SK-N-MC (cell line): ENCODE measurements around the gene DNAH17.

Experiments
- DNase-seq: peaks from one replicate; pipeline ENCODE4 v3.0.0-alpha.2; 2011; ENCODE audit warnings: low read depth, low spot score
- H3K27ac ChIP-seq: fragments of 200-600 bp; sonication (generic); 2 replicates; pipeline ENCODE4 v1.5.1; 2016; ENCODE audit warnings: mixed run types
- H3K36me3 ChIP-seq: fragments of 200-600 bp; sonication (generic); 2 replicates; pipeline ENCODE4 v1.6.1; 2017; ENCODE audit warnings: antibody characterized with exemption, low read length, mixed read lengths; ENCODE audit not compliant: insufficient read depth
- H3K4me3 ChIP-seq: fragments of 200-600 bp; sonication (generic); 2 replicates; pipeline ENCODE4 v1.5.1; 2016
- H3K9ac ChIP-seq: fragments of 200-600 bp; sonication (generic); 2 replicates; pipeline ENCODE4 v1.8.0; 2017; ENCODE audit warnings: mixed run types, mixed read lengths; ENCODE audit not compliant: insufficient read length
- H3K9me3 ChIP-seq: fragments of 200-600 bp; sonication (generic); 2 replicates; pipeline ENCODE4 v1.6.1; 2017; ENCODE audit warnings: low read depth, mild to moderate bottlenecking, antibody characterized with exemption, low read length, moderate library complexity, mixed read lengths
- EZH2 ChIP-seq: fragments of 200-600 bp; sonication (generic); IDR thresholded peaks from one replicate; pipeline ENCODE4 v1.6.1; 2017; ENCODE audit warnings: antibody characterized with exemption
- FOXP2 ChIP-seq: optimal IDR thresholded peaks from 2 replicates; pipeline ENCODE3; 2011; ENCODE audit warnings: mild to moderate bottlenecking, moderate library complexity; ENCODE audit not compliant: insufficient read depth; ENCODE audit errors: extremely low read length, control extremely low read depth
- POLR2AphosphoS5 ChIP-seq: IDR thresholded peaks from 2 replicates; pipeline ENCODE4 v1.6.1; 2012; ENCODE audit warnings: mild to moderate bottlenecking, low read depth, low read length, borderline replicate concordance

Gene DNAH17

GRCh38 chr17:78573955-78574354 is 3.2 kb downstream of the DNAH17 start:
- H3K9ac ChIP-seq: no peak overlapping the region
- H3K4me3 ChIP-seq: no peak overlapping the region
- no peak overlapping the region for H3K27ac ChIP-seq
- TF ChIP-seq FOXP2 (no peak), POLR2AphosphoS5 (no peak), EZH2 (no peak)
- no peak for DNase-seq
- H3K9me3 ChIP-seq: no peaks in the 10 kb centered on the region
- H3K36me3 ChIP-seq: no peaks in the 10 kb centered on the region

- TF ChIP-seq FOXP2: no peak
- TF ChIP-seq POLR2AphosphoS5: no peak
- no peak for TF ChIP-seq EZH2
- no peak overlapping the region for H3K4me3 ChIP-seq
- H3K36me3 ChIP-seq: no peaks in the 10 kb centered on the region
- no peak overlapping the region for H3K27ac ChIP-seq
- no peak for DNase-seq
- no peak overlapping the region for H3K9ac ChIP-seq
- H3K9me3 ChIP-seq: no peaks in the 10 kb centered on the region
Measured at GRCh38 chr17:78572239-78573205, 4.7 kb downstream of the DNAH17 start.

GRCh38 chr17:78571329-78571728 is 5.9 kb downstream of the DNAH17 start:
- H3K36me3 ChIP-seq: no peaks in the 10 kb centered on the region
- TF ChIP-seq POLR2AphosphoS5 (no peak), EZH2 (no peak), FOXP2 (no peak)
- no peak overlapping the region for H3K4me3 ChIP-seq
- DNase-seq: no peak
- H3K27ac ChIP-seq: no peak overlapping the region
- H3K9me3 ChIP-seq: no peaks in the 10 kb centered on the region
- no peak overlapping the region for H3K9ac ChIP-seq

- H3K9ac ChIP-seq: no peak overlapping the region
- no peak for TF ChIP-seq FOXP2
- no peak for TF ChIP-seq EZH2
- no peak for TF ChIP-seq POLR2AphosphoS5
Measured at GRCh38 chr17:78568494-78569115, 8.6 kb downstream of the DNAH17 start.

GRCh38 chr17:78567991-78568390 is 9.2 kb downstream of the DNAH17 start:
- TF ChIP-seq FOXP2 (no peak), POLR2AphosphoS5 (no peak), EZH2 (no peak)
- no peak overlapping the region for H3K9ac ChIP-seq
- no peaks in the 10 kb centered on the region for H3K36me3 ChIP-seq
- no peak for DNase-seq
- H3K27ac ChIP-seq: no peak overlapping the region
- H3K4me3 ChIP-seq: no peak overlapping the region
- no peaks in the 10 kb centered on the region for H3K9me3 ChIP-seq

More at GRCh38 chr17:78568494-78569115, 8.6 kb downstream of the DNAH17 start:
- no peak for DNase-seq
- Histone ChIP-seq H3K36me3 (no peaks in the 10 kb centered on the region), H3K4me3 (no peak overlapping the region), H3K27ac (no peak overlapping the region), H3K9me3 (no peaks in the 10 kb centered on the region)

- Histone ChIP-seq H3K9me3 (no peaks in the 10 kb centered on the region), H3K9ac (no peak overlapping the region), H3K36me3 (no peaks in the 10 kb centered on the region), H3K4me3 (no peak overlapping the region), H3K27ac (no peak overlapping the region)
- no peak for DNase-seq
- no peak for TF ChIP-seq POLR2AphosphoS5
- TF ChIP-seq EZH2: no peak
- no peak for TF ChIP-seq FOXP2
Measured at GRCh38 chr17:78566947-78567346, 10.2 kb downstream of the DNAH17 start.

GRCh38 chr17:78563189-78564145 is 13.7 kb downstream of the DNAH17 start:
- TF ChIP-seq FOXP2: no peak
- TF ChIP-seq EZH2: no peak
- TF ChIP-seq POLR2AphosphoS5: no peak
- no peak for DNase-seq
- Histone ChIP-seq H3K4me3 (no peak overlapping the region), H3K9me3 (no peaks in the 10 kb centered on the region), H3K27ac (no peak overlapping the region), H3K9ac (no peak overlapping the region), H3K36me3 (no peaks in the 10 kb centered on the region)

GRCh38 chr17:78562734-78563133 is 14.5 kb downstream of the DNAH17 start:
- no peak overlapping the region for H3K9ac ChIP-seq
- DNase-seq: no peak
- no peak for TF ChIP-seq POLR2AphosphoS5
- no peak for TF ChIP-seq EZH2
- no peak for TF ChIP-seq FOXP2
- H3K36me3 ChIP-seq: no peaks in the 10 kb centered on the region
- H3K27ac ChIP-seq: no peak overlapping the region
- no peaks in the 10 kb centered on the region for H3K9me3 ChIP-seq
- no peak overlapping the region for H3K4me3 ChIP-seq

GRCh38 chr17:78561166-78561565 is 16.0 kb downstream of the DNAH17 start:
- TF ChIP-seq FOXP2 (no peak), EZH2 (no peak), POLR2AphosphoS5 (no peak)
- DNase-seq: no peak
- Histone ChIP-seq H3K27ac (no peak overlapping the region), H3K9ac (no peak overlapping the region), H3K36me3 (no peaks in the 10 kb centered on the region), H3K4me3 (no peak overlapping the region), H3K9me3 (no peaks in the 10 kb centered on the region)
